ENCODE measurements around the gene CYRIA. TPM values are rescaled to one million over a fixed set of nuclear protein-coding genes. Genes with fewer than 3 reads are reported as not detected.

The CYRIA gene
- total and polyA plus RNA-seq, 2 donors (not counting 3 experiments of a cell fraction or from before 2014, with no cell fraction given) = 9.3 to 38.4 TPM

- DNase-seq (ENCODE audit: low read depth, low spot score) (no peak), FAIRE-seq (peak; percentile 67)
- Histone ChIP-seq H3K27ac (ENCODE audit: insufficient read depth, low read depth, low read length) (no peak overlapping the region), H3K9me1 (replicated peaks; ENCODE audit: control insufficient read depth, extremely low read depth, insufficient read depth, low read length) (no peaks in the 10 kb centered on the region), H2AFZ (ENCODE audit: low read depth, low read length) (no peak overlapping the region), H3K27me3 (ENCODE audit: control insufficient read depth in 2 of 2, insufficient read depth in 2 of 2, low read length in 2 of 2) (no peaks in the 10 kb centered on the region), H3K79me2 (ENCODE audit: control insufficient read depth, insufficient read depth, low read length) (peaks cover 8% of the 10 kb centered on the region), H3K36me3 (ENCODE audit: control insufficient read depth in 2 of 2, extremely low read depth in 1 of 2, insufficient read depth in 2 of 2, low read length in 2 of 2) (peaks cover 3% of the 10 kb centered on the region in 2 experiments), H3K9me3 (replicated peaks; ENCODE audit: control insufficient read depth, insufficient read depth, low read length) (no peaks in the 10 kb centered on the region), H3K4me3 (replicated peaks in 1 of 3; ENCODE audit: insufficient read depth in 1 of 3, low read depth in 1 of 3, low read length in 3 of 3) (no peak overlapping the region), H4K20me1 (replicated peaks; ENCODE audit: control insufficient read depth, extremely low read depth, insufficient read depth, low read length) (no peaks in the 10 kb centered on the region), H3K4me1 (ENCODE audit: control insufficient read depth, extremely low read depth, insufficient read depth, low read length) (peaks cover 8% of the 10 kb centered on the region), H3K9ac (replicated peaks; ENCODE audit: extremely low read depth, insufficient read depth, low read length) (no peak overlapping the region), H3K4me2 (ENCODE audit: insufficient read depth, low read length) (no peak overlapping the region)
- dilution Hi-C loops (cut with MboI; ENCODE audit: extremely low pct_ligation_motif_present, low sequenced_read_pairs) = no loop called here
- CTCF ChIA-PET = interaction anchor here (0.8 to 1.8 kb wide), 6 partner anchors 9 to 1035 kb away, joined by 3 to 14 read pairs (median 4); no protein-coding TSS in a partner anchor
- no peak for TF ChIP-seq GATA2 (IDR thresholded peaks at IDR 0.05; ENCODE audit: insufficient read depth, insufficient read length, low read depth, low read length)
- TF ChIP-seq EZH2 (IDR thresholded peaks at IDR 0.05; ENCODE audit: borderline replicate concordance, low read depth, low read length, severe bottlenecking) = no peak
- no peak for TF ChIP-seq CTCF (IDR thresholded peaks at IDR 0.05; ENCODE audit: extremely low read depth in 1 of 2, insufficient read depth in 1 of 2, low read depth in 1 of 2, low read length in 2 of 2)
- no peak for TF ChIP-seq MAX (IDR thresholded peaks at IDR 0.05; ENCODE audit: insufficient read depth, insufficient read length)
- TF ChIP-seq MYC (IDR thresholded peaks at IDR 0.05; ENCODE audit: low read depth, low read length) = no peak
- no peak for TF ChIP-seq JUN (IDR thresholded peaks at IDR 0.05; ENCODE audit: borderline replicate concordance, insufficient read depth, insufficient read length, low read depth)
- no peak for TF ChIP-seq POLR2A (IDR thresholded peaks at IDR 0.05; ENCODE audit: low read depth, low read length)
- TF ChIP-seq FOS (IDR thresholded peaks at IDR 0.05; ENCODE audit: borderline replicate concordance, insufficient read depth, low read length) = no peak
- TF ChIP-seq POLR2AphosphoS5 (IDR thresholded peaks at IDR 0.05; ENCODE audit: insufficient read depth, low read depth, low read length) = no peak
- BruUV-seq (replicated peaks) = no TSS peak
- intact Hi-C loops (cut with micrococcal nuclease) = no loop called here
- POLR2A ChIA-PET = no interaction called here
These were observed 29.6 kb downstream of the CYRIA start for GRCh38 chr2:16635791-16636699.
